ENCODE data around the gene SLC25A30.

- TF ChIP-seq CTCF (IDR thresholded peaks at IDR 0.05; ENCODE audit: low read depth, low read length): no peak
- no peak for TF ChIP-seq EZH2phosphoT487 (IDR thresholded peaks at IDR 0.05; ENCODE audit: low read depth)
These were observed 15.2 kb upstream of the SLC25A30 start for GRCh38 chr13:45433381-45433790.
